ENCODE measurements around the gene REXO5. TPM values are rescaled to one million over a fixed set of nuclear protein-coding genes. Genes with fewer than 3 reads are reported as not detected.
A peak's percentile ranks its signal among the peaks of the same experiment; 100 is the strongest.

REXO5 gene
- total and polyA plus RNA-seq, 9 donors, result 0.73 to 7.6 (median 3.5) TPM

GRCh38 chr16:20899071-20899470 lies 92.7 kb downstream of the REXO5 start:
- intact Hi-C loops (cut with DNase I), result no loop called here
- WGBS, 3 donors, result 4 to 8% (median 8%) methylated on average over 5 of the region's 5 CpGs
- TF ChIP-seq CTCF (IDR thresholded peaks at IDR 0.05) (no peak), POLR2A (IDR thresholded peaks at IDR 0.05) (no peak)

More at GRCh38 chr16:20899071-20899470, 92.7 kb downstream of the REXO5 start:
- DNase-seq, result no peak
- Histone ChIP-seq H3K36me3 (no peaks in the 10 kb centered on the region), H3K27me3 (no peaks in the 10 kb centered on the region), H3K9me3 (no peaks in the 10 kb centered on the region), H3K4me1 (ENCODE audit: insufficient read depth) (peaks cover 9% of the 10 kb centered on the region), H3K27ac (no peak overlapping the region), H3K4me3 (peak overlapping the region; percentile 83)

Small RNAs within 50 kb of the gene (small RNA-seq; reads per million reads assigned to genes)
- gene RF00618 (not detected), gene RNU6-944P (not detected)

Other genes with a start within 250 kb of the REXO5 start
- under 1 TPM in 3 of 7 donors, not detected in 4; 0.33 to 0.95 (median 0.52) TPM for gene ACSM2B, start 230.2 kb upstream of the REXO5 start, total RNA-seq
- gene ACSM2B, start 230.2 kb upstream of the REXO5 start, polyA plus RNA-seq, result under 1 TPM; 0.08 to 0.27 TPM
- gene ACSM1, start 108.8 kb upstream of the REXO5 start, total RNA-seq, result 1 to 10 TPM in 6 of 7 donors, under 1 TPM in 1; 0.91 to 2.8 (median 1.8) TPM
- 1 to 10 TPM; 1.5 to 5.0 TPM for gene ACSM1, start 108.8 kb upstream of the REXO5 start, polyA plus RNA-seq
- gene THUMPD1, start 64.7 kb upstream of the REXO5 start, total RNA-seq, result 10 to 100 TPM; 29.3 to 45.5 (median 37.2) TPM
- gene THUMPD1, start 64.7 kb upstream of the REXO5 start, polyA plus RNA-seq, result 10 to 100 TPM; 18.2 to 27.9 TPM
- 100 to 1,000 TPM in 6 of 7 donors, 10 to 100 TPM in 1; 97.1 to 481 (median 251) TPM for gene ACSM3, start 42.5 kb upstream of the REXO5 start, total RNA-seq
- gene ACSM3, start 42.5 kb upstream of the REXO5 start, polyA plus RNA-seq, result 100 to 1,000 TPM; 237 to 248 TPM
- gene ERI2, start 55 bp upstream of the REXO5 start, total RNA-seq, result 10 to 100 TPM in 1 of 7 donors, 1 to 10 TPM in 6; 3.6 to 10.3 (median 6.4) TPM
- gene ERI2, start 55 bp upstream of the REXO5 start, polyA plus RNA-seq, result 1 to 10 TPM; 4.1 to 6.7 TPM
- gene DCUN1D3, start 93.8 kb downstream of the REXO5 start, total RNA-seq, result 10 to 100 TPM in 6 of 7 donors, 1 to 10 TPM in 1; 7.3 to 18.2 (median 14.7) TPM
- 1 to 10 TPM; 2.6 to 7.7 TPM for gene DCUN1D3, start 93.8 kb downstream of the REXO5 start, polyA plus RNA-seq
- gene LYRM1, start 94.2 kb downstream of the REXO5 start, total RNA-seq, result 10 to 100 TPM; 31.6 to 53.4 (median 42.0) TPM
- gene LYRM1, start 94.2 kb downstream of the REXO5 start, polyA plus RNA-seq, result 10 to 100 TPM; 52.4 to 64.5 TPM

Data from ovary (tissue), 9 donors.